ENCODE data around the gene ZNG1E.
"Not testable (repeated sequence)": the region's sequence is repeated elsewhere in the genome, so short reads cannot be mapped to it uniquely, and the experiment has no call there.

ZNG1E gene

GRCh38 chr9:65675589-65676021 lies at the start of gene ZNG1E:
Gene ZNG1E (plus strand): TSS chr9:65675928. CDS start chr9:65675977, 49 bp downstream.
- DNase-seq (ENCODE audit: low spot score): peak; percentile 0

GRCh38 chr9:65673579-65673978 lies 2.1 kb upstream of the ZNG1E start:
- not testable (repeated sequence) for DNase-seq (ENCODE audit: low spot score)

- DNase-seq (ENCODE audit: low spot score): not testable (repeated sequence)
Observed at GRCh38 chr9:65675018-65675417, 710 bp upstream of the ZNG1E start.

- not testable (repeated sequence) for DNase-seq (ENCODE audit: low spot score)
Observed at GRCh38 chr9:65676389-65676788, 661 bp downstream of the ZNG1E start.

GRCh38 chr9:65678533-65678932 lies 2.8 kb downstream of the ZNG1E start:
- DNase-seq (ENCODE audit: low spot score): not testable (repeated sequence)

GRCh38 chr9:65703550-65703949 lies 27.8 kb downstream of the ZNG1E start:
- DNase-seq (ENCODE audit: low spot score): not testable (repeated sequence)

- DNase-seq (ENCODE audit: low spot score): not testable (repeated sequence)
Observed at GRCh38 chr9:65714445-65714844, 38.7 kb downstream of the ZNG1E start.

- DNase-seq (ENCODE audit: low spot score): not testable (repeated sequence)
Observed at GRCh38 chr9:65737096-65737564, 61.4 kb downstream of the ZNG1E start, which contains the start of gene FOXD4L4. Gene FOXD4L4 (plus strand): TSS chr9:65737146. CDS start chr9:65737146, 0 bp downstream.

- not testable (repeated sequence) for DNase-seq (ENCODE audit: low spot score)
Observed at GRCh38 chr9:65738133-65738532, 62.4 kb downstream of the ZNG1E start.

All from GM03348 (cell line).